ENCODE results near the gene DCHS1. TPM values are rescaled to one million over a fixed set of nuclear protein-coding genes. Genes with fewer than 3 reads are reported as not detected.

DCHS1 gene
- total RNA-seq, 1 donor from 2014 or later, result 33.4 TPM

DNA sequence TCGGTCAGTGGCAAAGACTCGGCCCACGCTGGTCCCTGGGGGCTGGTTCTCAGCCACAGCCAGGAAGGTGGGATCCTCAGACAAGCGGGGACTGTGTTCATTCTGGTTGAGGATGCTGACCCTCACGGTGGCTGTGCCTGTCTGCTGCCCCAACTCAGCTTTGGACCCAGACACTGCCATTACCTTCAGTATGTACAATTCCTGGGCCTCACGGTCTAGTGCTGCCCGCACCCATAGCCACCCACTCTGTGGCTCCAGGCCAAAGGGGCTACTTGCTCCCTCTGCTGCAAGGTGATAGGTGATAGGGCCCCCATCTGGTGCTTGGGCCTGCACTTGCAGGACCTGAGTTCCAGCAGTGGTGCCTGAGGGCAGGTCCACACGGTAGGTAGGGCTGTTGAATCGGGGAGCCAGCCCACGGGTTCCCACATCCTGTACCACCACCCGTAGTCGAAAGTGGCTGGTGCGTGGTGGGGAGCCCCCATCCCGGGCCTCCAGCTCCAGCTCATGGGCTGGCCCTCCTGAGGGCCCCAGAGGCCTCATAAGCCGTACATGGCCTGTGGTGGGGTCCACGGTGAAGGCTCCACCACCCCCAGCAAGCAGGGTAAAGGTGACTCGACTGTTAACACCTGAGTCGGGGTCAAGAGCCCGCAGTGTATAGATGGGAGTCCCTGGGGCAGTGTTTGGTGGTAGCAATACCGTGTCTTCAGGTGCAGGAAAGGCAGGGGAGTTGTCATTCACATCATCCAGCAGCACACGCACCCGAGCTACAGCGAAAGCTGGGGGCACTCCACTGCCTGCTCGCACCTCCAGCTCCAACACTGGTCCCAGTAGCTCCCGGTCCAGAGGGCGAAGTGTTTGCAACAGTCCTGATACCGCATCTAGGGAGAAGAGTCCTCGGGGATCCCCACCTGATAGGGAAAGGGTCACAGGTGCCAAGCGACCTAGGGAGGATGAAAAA, 23.2 kb downstream of the DCHS1 start:
- Mint-ChIP-seq H3K27me3 (ENCODE audit: low read depth) (no peaks in the 10 kb centered on the region), H3K27ac (ENCODE audit: unreplicated experiment) (no peak overlapping the region), H3K4me3 (ENCODE audit: unreplicated experiment) (no peak overlapping the region), H3K9me3 (ENCODE audit: low read depth) (no peaks in the 10 kb centered on the region), H3K4me1 (ENCODE audit: low read depth) (no peaks in the 10 kb centered on the region), H3K36me3 (ENCODE audit: low read depth) (peaks cover 24% of the 10 kb centered on the region)
- no peak for DNase-seq (ENCODE audit: low spot score)
- TF ChIP-seq, protein P1, sequence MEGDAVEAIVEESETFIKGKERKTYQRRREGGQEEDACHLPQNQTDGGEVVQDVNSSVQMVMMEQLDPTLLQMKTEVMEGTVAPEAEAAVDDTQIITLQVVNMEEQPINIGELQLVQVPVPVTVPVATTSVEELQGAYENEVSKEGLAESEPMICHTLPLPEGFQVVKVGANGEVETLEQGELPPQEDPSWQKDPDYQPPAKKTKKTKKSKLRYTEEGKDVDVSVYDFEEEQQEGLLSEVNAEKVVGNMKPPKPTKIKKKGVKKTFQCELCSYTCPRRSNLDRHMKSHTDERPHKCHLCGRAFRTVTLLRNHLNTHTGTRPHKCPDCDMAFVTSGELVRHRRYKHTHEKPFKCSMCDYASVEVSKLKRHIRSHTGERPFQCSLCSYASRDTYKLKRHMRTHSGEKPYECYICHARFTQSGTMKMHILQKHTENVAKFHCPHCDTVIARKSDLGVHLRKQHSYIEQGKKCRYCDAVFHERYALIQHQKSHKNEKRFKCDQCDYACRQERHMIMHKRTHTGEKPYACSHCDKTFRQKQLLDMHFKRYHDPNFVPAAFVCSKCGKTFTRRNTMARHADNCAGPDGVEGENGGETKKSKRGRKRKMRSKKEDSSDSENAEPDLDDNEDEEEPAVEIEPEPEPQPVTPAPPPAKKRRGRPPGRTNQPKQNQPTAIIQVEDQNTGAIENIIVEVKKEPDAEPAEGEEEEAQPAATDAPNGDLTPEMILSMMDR (IDR thresholded peaks at IDR 0.05), result no peak

DNA sequence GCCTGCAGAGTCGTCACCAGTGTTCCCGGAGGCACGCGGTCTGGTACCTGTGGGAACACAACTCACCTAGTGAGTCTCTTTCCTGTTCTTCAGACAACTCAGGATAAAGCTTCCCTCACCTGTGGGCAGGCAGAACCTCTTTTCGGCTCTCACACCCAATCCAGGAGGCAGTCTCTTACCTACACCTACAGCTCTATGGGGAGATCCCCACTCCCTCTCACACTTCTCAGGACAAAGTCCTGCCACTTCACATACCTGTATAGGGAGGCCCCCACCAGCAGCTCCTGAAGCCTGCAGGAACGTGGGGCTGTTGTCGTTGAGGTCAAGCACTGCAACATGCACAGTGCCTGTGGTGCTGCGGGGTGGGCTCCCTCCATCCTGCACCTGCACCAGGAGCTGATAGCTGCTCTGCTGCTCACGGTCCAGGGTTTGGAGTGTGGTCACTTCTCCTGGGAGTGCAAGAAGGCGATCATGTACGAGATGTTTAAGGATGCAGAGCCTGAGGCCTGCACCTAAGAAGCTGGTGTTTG, 24.2 kb downstream of the DCHS1 start:
- TF ChIP-seq, protein P1 (IDR thresholded peaks at IDR 0.05), result no peak
- H3K36me3 Mint-ChIP-seq (ENCODE audit: low read depth), result peaks cover 25% of the 10 kb centered on the region
- no peaks in the 10 kb centered on the region for H3K27me3 Mint-ChIP-seq (ENCODE audit: low read depth)
- H3K4me3 Mint-ChIP-seq (ENCODE audit: unreplicated experiment), result no peak overlapping the region
- no peaks in the 10 kb centered on the region for H3K4me1 Mint-ChIP-seq (ENCODE audit: low read depth)
- no peak for DNase-seq (ENCODE audit: low spot score)
- no peak overlapping the region for H3K27ac Mint-ChIP-seq (ENCODE audit: unreplicated experiment)
- H3K9me3 Mint-ChIP-seq (ENCODE audit: low read depth), result no peaks in the 10 kb centered on the region

DNA sequence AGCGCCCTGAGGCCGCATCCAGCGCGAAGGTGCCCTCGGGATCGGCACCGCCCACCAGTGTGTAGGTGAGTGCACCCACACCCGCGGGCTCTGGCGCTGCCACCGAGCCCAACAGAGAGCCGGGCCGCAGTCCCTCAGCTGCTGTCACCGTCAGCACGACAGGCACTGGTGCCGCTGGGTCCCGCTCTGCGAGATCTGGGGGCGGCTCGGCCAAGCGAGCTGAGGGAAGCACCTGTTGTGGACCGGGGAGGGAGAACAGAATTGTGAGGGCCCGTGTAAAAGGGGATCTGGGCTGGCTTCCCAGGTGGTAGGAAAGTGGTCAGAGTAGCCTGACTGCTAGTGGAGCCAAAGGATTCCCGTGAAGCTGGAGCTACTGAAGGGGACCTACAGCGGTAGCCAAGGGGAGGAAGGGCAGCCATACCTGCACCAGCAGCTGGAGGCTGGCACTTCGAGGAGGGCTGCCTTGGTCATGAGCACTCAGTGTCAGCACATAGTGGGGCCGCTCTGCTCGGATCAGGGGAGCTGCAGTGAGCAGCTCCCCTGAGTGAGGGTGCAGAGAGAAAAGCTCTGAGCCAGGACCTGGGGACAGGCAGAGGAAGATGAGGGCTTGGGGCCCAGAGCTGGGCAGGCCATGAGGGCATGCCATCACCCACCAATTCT, 24.8 kb downstream of the DCHS1 start:
- H3K27ac Mint-ChIP-seq (ENCODE audit: unreplicated experiment), result no peak overlapping the region
- no peaks in the 10 kb centered on the region for H3K27me3 Mint-ChIP-seq (ENCODE audit: low read depth)
- no peaks in the 10 kb centered on the region for H3K4me1 Mint-ChIP-seq (ENCODE audit: low read depth)
- H3K4me3 Mint-ChIP-seq (ENCODE audit: unreplicated experiment), result no peak overlapping the region
- DNase-seq (ENCODE audit: low spot score), result no peak
- H3K36me3 Mint-ChIP-seq (ENCODE audit: low read depth), result peaks cover 27% of the 10 kb centered on the region
- TF ChIP-seq, protein P1 (IDR thresholded peaks at IDR 0.05), result no peak
- H3K9me3 Mint-ChIP-seq (ENCODE audit: low read depth), result no peaks in the 10 kb centered on the region

DNA sequence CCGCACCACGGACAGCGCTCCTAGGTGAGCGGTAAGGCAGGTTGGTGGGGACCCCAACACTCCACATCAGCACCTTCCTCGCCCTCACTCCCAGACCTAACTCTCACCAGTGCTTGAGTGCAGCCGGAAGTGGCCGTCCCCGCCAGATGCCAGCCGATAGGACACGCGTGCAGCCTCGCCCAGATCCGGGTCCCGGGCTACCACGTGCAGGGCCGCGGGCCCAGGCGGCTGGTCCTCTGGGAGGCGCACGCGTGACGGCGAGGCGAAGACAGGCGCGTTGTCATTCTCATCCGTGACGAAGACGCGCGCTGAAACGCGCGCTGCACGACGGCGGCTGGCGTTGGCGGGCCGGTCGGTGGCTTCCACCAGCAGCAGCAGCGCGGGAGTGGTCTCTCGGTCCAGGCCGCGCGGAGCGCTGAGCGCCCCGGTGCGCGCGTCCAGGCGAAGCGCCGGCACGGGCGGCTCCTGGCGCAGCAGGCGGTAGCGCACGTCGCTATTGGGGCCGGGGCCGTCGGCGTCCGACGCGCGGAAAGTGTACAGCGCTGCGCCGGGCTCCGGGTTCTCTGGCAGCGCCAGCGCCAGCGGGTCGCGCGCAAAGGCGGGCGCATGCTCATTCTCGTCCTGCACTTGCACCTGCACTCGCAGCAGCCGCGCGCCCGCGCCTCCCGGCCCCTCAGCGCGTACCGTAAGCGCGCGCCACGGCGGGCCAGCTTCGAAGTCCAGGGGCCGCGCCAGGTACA, 25.5 kb downstream of the DCHS1 start:
- DNase-seq (ENCODE audit: low spot score), result no peak
- H3K4me3 Mint-ChIP-seq (ENCODE audit: unreplicated experiment), result no peak overlapping the region
- no peaks in the 10 kb centered on the region for H3K9me3 Mint-ChIP-seq (ENCODE audit: low read depth)
- H3K4me1 Mint-ChIP-seq (ENCODE audit: low read depth), result no peaks in the 10 kb centered on the region
- H3K27me3 Mint-ChIP-seq (ENCODE audit: low read depth), result no peaks in the 10 kb centered on the region
- TF ChIP-seq, protein P1 (IDR thresholded peaks at IDR 0.05), result no peak
- peaks cover 31% of the 10 kb centered on the region for H3K36me3 Mint-ChIP-seq (ENCODE audit: low read depth)
- no peak overlapping the region for H3K27ac Mint-ChIP-seq (ENCODE audit: unreplicated experiment)

DNA sequence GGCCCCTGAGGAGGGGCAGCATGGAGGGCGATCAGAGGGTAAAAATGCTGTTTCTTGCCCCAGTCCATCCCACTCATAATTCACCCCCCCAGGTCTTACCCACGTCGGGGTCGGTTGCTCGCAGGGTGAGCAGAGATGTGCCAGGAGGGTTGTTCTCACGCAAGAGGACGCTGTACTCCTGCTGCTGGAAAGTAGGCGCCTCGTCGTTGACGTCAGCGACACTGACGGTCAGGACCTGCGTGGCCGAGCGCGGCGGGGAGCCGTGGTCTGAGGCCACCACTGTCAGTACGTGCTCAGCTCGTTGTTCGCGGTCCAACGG, 26.1 kb downstream of the DCHS1 start:
- TF ChIP-seq, protein P1 (IDR thresholded peaks at IDR 0.05), result no peak
- no peak overlapping the region for H3K27ac Mint-ChIP-seq (ENCODE audit: unreplicated experiment)
- no peaks in the 10 kb centered on the region for H3K27me3 Mint-ChIP-seq (ENCODE audit: low read depth)
- no peak overlapping the region for H3K4me3 Mint-ChIP-seq (ENCODE audit: unreplicated experiment)
- H3K9me3 Mint-ChIP-seq (ENCODE audit: low read depth), result no peaks in the 10 kb centered on the region
- H3K4me1 Mint-ChIP-seq (ENCODE audit: low read depth), result no peaks in the 10 kb centered on the region
- H3K36me3 Mint-ChIP-seq (ENCODE audit: low read depth), result peaks cover 31% of the 10 kb centered on the region
- DNase-seq (ENCODE audit: low spot score), result no peak

All from chondrocyte (in vitro differentiated cells).